RCC 7860 (cell line): ENCODE data around the gene OXER1.

Experiments
- DNase-seq: peaks from one replicate; pipeline ENCODE4 v3.0.0-alpha.2; 2015; ENCODE audit warnings: low spot score
- FAIRE-seq: peaks from 2 replicates; lab custom pipeline; 2012; peaks lifted over from hg19 to GRCh38; lab: Jason Lieb, UNC

Gene OXER1

DNA sequence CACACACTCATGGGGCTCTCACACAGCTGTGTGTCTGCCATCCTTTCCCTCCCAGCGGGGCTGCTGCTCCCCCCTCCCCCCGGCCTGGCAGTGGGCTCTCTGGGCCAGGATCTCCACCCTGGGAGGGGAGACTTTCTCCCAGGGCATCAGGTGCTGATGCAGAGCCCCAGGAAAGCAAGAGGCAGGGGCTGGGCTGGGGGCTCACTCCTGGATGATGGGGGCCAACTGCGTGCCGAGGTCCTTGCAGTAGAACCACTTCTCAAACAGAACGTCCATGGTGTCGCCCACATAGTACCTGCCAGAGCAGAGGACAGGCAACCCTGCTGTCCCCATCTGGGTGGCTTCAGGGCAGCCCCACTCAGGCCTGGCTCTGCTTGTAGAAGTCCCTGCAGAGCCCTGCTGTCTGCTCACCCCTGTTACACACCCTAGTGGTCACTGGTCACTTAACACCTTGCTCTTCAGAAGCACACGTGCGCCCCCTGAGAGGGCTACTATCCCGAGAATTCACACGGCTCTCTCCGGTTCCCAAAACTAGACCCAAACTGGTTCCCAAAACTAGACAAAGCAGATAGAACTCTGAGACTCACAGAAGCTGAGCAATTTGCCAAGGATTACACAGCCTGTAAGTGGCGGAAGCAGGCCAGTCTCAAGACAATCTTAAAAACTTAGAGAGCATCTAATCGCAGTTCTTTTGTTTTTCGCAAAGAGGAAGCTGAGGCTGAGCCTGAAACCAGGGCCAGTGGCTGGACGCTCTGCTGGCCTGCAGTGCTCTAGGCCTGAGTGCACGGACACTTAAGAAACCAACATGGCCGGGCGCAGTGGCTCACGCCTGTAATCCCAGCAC lies 6.6 kb upstream of the OXER1 start:
- FAIRE-seq (no peak), DNase-seq (peak; percentile 9)

DNA sequence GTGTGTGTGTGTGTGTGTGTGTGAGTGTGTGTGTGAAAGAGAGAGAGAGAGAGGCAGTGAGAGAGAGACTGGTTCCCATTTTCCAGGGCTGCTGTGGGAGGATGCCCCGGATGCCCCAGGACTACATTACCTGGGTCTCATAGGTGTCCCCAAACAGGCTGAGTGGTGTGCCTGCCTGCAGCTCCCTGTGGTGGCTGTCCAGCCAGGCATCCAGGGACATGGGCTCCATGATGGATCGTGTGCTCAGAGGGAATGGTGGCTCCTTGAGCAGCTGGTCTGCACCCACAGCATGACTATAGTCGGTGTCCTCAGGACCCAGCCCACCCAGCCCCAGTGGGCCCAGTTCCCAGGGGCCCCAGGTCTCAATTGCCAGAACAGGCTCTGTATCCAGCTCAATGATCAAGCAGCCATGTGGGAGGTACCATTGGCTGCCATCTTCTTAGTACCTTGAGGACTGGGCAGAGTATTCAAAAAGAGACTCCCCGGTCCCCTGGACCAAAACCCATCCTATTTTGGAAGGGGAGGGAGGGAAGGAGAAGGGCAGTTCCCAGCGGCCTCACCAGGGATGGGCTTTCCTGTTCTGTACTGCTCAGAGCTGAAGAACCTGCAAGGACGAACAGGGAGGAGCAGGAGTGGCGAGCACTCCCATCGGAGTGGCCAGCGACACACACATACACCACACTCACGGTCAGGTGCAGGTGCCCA lies 5.8 kb upstream of the OXER1 start:
- FAIRE-seq, result no peak
- DNase-seq, result no peak

DNA sequence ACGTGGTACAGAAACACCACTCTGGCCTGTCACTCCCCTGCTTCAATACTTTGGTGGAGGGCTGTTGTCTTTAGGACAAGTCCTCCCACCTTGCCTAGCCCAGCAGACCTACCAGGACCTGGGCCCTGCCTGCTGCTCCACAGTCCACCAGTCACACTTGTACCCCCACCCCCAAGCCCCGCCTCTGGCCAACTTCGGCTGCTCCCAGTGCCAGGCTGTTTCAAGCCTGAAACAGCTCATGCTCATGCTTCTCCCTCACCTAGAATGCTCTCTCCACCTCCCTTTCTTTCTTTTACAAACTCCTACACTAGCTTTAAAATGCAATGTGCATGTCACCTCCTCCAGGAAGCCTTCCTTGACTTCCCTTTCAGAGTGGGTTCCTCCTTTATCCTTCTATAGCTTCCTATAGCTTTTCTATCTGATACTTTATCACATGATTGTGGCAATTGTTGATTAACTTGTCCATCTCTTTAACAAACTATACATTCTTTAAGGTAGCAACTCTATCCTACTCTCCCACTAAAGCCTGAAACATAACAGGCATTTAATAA lies 4.8 kb upstream of the OXER1 start:
- DNase-seq, result no peak
- FAIRE-seq, result no peak

DNA sequence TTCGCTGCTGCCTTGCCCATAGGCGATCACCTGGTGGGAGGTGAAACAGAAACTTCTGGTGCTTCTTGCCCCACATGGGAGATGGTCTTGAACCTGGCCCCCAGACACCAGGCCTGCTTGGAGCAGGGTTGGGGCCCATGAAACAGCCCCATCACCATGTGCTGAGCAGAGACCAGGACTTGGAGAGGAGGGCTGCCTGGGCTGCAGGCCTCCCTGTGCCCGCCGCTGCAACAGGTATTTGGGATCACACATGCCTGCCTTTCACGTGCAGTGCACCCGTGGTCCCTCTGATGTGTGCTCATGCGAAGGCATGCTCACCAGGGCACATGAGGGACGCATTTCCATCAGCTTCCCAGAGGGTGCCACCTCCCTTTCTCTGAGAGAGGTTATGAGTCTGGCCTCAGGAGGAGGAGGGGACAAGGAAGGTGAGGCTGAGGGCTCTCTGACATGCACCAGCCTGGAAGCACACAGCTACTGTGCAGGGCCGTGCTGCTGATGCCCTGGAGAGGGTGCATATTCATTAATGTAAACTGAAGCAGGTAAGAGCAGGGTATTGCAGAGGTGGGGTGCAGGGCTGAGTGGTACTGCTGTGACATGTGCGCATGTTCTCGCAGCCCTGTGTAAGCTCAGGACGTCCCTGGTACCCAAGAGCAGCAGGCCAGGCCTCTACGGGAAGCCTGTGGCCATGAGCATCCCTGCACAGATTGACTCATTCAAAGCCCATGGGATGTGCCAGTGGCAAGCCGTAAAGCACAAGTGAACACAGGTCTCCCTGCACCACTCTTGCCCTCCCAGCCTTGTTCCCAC lies 4.2 kb upstream of the OXER1 start:
- FAIRE-seq (no peak), DNase-seq (no peak)

DNA sequence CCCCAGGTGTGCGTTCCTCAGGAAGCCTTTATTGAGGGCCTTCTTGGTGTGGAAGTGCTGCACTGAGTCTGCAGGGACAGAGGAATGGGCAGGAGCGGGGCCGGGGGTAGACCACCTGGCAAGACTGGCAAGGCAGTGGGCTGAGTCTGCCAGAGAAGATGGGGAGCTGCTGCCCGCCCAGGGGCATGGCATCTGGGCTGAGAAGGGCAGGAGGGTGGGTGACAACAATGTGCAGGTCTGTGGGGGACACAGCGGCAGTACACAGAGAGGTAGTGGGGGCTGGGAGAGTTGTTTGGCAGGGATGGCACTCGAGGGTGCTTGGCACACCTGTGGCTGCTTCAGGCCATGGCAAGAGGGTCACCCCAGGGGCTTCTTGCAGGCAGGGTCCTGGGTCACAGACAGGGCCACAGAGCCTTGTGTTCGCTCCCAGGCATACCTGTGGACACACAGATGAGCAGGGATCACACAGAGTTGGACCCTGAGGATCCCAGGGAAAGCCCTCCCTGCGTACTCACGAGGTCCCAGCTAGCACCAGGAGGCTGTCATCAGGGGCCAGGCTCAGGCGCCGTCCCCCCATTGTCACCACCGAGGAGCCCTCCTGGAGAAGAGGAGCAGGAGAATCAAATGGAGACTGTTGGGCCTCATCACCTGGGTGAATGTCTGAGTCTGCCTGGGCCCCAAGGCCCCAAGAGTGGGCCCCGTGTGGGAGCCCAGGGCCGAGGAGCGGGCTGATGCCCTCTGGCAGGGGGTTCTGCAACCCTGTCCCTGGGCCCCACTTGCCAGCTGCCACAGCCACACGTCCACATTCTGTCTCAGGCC lies 3.4 kb upstream of the OXER1 start:
- no peak for DNase-seq
- FAIRE-seq, result no peak

DNA sequence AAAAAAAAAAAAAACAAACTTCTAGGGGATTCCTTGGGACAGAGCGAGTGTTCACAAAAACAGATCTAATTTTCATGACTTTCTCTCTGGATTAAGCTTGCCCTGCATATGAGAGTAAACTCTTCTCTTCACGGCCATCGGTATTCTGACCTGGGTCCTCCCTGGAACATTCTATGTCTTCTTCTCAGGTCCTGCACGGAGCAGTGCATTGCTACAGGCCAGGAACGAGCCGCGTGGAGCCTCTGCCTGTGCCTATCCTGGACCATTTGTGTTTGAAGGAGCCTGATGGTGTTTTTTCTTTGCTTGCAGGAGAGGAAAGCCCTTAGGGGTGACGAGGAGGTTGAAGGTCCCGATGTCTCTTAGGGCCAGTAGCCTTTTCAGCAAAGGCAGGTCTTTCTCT lies 1.8 kb upstream of the OXER1 start:
- FAIRE-seq, result no peak
- no peak for DNase-seq

DNA sequence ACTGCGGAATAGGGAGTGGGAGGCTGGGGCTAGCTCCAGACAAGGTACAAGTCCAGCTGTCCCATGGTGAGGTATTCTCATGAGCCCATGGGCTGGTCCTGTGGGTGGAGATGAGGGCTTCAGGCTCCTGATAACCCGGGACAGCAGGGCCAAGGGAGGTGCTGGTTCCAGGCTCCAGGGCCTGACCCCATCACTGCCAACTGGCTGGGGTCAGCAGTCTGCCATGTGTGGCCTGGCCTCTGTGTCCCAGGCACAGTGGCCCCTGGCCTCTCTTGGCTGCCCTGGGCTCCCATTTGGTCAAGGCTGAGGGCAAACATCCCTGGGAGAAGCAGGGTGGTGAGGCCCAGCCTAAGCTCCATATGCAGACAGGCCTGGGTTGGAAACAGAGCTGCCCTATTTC lies 966 bp upstream of the OXER1 start:
- FAIRE-seq (no peak), DNase-seq (no peak)

DNA sequence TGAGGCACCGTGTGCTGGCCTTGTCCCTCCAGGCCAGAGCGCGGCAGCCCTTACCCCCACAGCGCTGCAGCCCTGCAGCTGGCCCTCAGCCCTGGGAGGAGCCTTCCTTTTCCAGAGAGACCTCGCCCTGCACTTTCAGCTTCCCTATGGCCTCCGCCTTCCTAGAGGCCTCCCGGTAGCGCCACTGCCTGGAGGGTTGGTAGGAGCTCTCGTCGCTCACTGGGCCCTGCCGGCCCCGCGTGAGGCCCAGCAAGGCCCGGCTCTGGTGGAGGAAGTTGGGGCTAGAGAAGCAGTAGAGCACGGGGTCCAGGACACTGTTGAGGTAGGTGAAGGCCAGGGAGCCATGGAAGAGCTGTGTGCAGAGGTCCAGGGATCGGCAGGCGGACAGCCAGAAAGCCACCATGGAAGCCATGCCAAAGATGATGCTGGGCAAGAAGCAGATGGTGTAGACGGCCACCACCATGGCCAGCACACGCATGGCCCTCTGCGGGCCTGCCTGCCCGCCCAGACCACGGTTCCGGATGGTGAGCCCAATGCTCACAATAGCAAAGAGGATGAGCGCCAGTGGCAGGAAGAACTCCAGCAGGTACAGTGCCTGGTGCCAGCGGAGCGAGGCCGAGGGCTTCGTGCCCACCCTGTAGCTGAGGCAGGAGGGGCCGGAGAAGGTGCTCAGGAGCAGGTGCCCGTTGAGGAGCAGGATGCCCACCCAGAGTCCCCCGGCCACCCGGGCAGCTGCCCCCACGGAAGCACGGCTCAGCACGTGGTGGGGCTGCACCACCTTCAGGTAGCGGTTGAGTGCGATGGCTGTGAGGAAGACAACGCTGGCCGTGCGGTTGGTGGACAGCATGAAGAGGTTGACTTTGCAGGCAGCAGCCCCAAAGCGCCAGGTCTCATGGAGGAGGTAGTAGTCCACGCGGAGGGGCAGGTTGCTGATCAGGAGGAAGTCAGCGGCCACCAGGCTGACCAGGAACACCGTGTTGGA lies 821 bp downstream of the OXER1 start:
- DNase-seq (no peak), FAIRE-seq (no peak)

DNA sequence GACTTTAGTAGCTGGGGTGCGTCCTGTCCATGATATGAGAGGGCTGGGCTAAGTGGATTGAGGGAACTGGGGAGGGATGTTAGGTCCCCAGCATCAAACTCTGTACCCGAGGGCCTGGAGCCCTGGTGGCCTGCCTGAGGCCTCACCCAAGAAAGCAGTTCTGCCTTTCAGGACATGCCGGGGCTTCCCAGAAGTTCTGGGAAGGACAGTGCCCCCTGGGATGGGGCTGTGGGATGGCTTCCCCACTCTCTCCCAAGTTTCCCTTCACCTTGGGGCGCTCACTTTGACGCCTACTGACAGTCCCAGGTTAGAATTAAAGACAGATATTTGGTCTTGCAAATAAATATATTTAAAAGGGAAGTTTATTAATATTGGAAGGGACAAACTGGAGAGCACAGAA lies 1.8 kb downstream of the OXER1 start:
- DNase-seq, result no peak
- FAIRE-seq, result no peak

DNA sequence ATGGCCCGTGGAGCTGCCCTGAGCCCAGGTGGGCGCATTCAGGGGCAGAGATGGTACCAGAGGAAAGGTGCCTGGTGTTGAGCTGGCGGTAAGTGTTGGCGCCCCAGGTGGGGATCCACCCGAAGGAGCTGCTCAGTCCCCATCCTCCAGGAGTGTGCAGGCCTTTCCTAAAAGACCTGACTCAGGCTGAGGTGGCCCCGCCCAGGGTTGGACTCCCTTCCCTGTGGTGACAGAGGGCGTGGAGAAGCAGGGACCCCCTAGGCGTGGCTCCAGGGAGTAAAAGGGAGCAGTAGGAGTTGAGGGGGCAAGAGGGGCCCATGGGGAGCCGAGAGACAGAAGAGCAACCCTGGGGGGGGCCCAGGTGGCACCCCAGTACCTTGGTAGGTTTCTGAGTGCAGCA lies 2.4 kb downstream of the OXER1 start:
- DNase-seq, result no peak
- no peak for FAIRE-seq

DNA sequence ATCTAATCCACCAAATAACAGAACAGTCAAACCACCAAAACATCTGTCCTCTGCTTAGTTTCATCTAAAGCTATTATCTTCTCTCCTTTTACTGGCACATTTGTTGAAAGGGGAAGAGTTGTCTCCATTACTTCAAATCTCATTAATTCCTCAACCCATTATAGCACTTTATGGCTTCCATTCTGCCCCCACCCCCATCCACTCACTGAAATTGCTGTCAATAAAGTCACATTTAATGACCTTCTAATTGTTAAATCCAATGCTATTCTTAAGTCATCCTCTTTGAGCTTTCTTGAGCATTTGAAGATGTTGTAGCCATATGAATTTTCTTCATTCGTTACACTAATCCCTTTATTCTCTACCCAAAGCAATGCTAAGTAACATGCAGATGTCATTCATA lies 5.2 kb downstream of the OXER1 start:
- DNase-seq (no peak), FAIRE-seq (no peak)

DNA sequence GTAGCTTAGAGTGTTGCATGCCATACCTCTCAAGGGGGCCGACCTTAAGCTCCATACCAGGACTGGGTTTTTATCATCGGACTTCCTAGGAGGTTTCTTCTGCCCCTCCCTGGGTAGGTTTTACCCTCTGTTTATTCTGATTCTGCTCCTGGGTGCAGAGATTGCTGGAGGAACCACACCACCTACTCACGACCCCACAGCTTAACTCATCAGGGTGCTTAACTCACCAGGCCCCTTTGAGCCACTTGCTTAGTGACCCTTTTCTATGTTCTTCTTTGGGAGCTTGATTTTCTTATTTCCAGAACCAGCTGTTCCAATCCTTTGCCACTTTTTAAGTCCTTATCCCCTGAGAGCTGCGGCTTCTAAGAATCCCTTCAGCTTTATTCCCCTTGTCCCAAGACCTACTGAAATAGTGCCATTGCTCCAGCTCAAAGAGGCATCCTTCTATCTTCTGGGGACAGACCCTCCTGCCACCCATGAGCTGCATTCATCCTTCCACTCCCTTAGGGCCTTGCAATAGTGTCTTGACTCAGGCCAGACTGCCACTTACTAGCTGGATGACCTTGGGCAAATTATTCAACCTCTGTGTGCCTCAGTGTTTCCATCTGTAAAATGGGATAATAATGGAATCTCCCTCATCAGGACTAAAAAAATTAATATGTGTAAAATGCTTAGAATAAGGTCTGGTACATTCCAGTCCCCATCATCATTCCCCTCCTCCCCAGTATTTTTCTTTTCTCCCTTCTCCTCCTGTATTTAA lies 5.8 kb downstream of the OXER1 start:
- no peak for DNase-seq
- no peak for FAIRE-seq

DNA sequence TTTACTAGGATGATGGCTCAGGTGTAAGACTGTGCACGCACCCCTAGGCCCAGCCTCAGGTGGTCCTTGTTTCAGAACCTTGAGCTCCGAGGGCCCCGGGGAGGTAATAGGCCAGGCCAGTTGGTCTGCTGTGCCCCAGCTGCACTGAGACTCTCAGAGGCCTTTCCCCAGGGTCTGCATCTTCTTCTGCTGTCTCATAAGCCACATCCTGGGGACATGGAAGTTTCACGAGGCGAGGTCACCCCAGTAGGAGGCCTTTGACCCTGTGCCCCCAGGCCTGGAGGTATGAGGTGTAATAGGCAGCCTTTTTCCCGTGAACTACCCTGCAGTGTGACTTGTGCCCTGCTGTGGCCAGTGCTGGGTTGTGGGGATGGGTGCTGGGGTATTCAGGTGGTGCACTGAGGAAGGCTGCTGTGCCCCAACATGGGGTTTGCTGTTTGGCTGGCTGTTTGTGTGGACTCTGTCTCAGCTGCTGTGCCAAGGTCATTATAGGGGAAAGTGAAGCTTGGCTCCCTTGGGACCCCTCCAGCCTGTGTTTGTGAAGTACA lies 6.9 kb downstream of the OXER1 start:
- DNase-seq, result no peak
- no peak for FAIRE-seq

DNA sequence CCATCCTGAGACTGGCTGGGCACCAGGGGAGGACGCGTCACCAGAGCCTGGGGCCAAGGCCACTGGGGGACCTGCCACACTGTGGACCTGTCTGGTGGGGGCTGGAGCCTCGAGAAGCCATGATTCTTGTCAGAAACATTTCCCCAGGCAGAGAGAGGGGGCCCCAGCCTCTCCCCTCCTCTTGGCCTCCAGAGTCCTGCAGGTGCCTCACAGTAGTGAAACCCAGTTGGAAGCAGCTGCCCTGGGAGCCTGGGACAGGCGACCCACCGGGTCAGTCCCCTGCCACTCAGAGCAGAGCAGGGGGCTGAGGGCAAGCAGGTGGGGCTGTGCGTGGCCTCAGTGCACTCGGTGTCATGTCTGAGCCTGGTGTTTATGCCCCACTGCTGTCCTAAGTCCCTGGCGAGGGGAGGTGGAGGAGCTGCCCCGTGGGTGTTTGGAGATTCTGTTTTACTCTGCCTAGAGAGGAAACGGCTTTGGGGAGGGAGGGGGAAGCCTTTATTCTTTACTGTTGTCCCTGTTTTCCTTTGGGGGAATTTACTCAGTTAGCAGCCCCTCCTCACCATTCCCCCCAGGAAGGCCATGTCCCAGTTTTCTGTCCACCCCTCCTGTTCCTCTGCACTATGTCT lies 7.7 kb downstream of the OXER1 start:
- FAIRE-seq, result no peak
- no peak for DNase-seq

DNA sequence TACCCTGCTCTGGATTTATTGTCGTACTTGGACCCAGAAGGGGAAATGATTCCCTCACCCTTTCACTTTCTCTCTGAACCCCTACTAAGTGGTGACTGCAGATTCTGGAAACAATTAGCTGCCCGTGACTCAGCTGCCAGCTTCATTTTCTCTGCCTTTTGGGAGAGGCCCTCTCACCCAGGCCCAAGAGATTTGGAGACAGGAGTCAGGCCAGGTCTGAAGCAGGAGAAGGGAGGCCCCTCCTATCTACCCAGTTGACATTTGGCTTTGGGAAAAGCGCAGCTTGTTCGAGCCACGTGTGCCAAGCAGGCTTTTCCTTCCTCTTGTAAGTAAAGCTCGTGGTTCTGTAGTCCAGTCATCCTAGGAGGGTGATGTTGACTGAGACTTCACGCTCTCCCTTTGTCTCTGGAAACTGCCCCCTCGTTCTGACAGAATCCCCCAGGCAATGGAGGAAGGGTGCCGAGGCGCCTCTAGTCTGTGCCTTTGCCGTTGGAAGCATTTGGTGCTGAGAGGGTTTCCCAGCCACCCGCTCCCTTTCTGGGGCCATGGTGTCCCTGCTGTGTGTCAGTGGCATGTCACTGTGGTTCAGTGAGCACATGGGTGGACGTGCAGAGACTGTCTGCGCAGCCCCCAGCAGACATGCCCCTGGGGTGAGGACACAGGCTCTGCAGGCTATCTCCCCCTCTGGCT lies 8.6 kb downstream of the OXER1 start:
- no peak for FAIRE-seq
- DNase-seq, result no peak

DNA sequence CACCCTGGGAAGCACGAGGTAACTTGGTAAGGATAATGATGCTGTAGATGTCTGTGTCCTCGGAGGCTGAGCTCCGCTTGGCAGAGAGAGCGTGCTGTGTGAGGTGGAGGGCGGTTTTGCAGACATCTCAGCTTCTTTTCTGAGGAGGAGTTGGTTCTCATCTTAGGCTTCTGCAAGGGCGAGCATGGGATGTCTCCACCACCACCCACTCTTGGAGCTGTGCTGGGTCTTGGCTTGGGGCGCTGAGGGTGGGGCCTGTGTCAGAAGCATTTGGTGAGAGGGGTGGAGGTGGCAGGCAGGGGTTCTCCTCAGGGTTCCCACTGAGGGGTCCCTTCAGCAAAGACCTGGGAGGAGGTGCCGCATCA lies 9.2 kb downstream of the OXER1 start:
- DNase-seq (no peak), FAIRE-seq (no peak)

DNA sequence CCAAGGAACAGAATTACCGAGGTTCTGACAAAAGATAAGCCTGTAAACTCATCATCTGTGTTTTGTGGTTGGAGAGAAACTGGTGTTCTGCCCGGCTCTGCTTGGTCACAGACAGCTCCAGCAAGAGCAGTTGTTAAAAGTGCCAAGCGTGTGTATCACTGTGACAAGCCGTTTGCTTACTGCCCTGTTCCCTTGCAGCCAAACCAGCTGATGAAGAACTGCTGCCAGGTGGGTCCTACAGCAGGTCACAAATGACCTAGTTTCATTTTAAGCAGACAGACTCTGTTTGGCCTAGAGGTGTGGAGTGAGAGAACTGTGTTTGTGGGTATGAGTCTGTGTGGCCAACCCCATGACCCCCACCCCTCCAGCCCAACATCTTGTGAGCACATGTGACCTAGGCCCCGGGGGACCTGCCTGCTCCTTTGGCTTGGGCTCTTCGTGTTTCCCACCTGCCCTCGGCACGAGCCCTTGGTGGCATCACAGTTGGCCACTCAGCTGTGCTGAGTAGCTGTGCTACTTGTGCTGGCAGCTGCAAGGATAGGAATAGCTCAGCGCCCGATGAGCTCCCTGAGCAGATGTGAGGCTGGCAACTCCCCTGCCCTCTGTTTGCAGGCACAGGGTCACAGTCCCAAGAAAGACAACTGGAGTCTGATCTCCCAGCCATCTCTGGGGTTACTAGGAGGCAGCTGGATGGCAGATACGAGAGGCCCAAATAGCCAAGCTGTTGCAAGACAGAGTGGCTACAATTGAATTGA lies 9.7 kb downstream of the OXER1 start:
- no peak for FAIRE-seq

More for the DNA sequence above, 9.7 kb downstream of the OXER1 start:
- DNase-seq, result no peak
